Measurements from ENCODE around the gene KCNC1. TPM values are rescaled to one million over a fixed set of nuclear protein-coding genes. Genes with fewer than 3 reads are reported as not detected.
A peak's percentile ranks its signal among the peaks of the same experiment; 100 is the strongest.

Gene KCNC1
- total RNA-seq, 1 experiment from 2014 or later = 0.17 TPM

DNA sequence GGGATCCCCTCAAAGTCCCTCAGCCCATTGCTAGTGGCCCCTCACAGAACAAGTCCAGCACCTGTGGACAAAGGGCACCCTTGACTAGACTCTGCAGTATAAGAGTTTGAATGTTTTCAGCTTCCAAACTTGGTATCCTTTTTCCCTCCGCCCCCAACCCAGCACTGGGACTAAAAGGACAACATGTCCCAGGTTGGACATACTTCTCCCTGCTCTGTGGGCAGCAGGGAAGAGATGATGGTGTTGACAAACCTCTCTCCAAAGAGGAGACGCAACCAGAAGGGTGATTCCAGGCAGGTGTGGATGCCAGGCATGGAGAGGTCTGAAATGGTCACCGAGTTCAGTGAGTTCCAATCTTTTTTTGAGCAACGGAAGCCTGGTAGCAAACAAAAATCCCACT lies 19.7 kb upstream of the KCNC1 start:
- no peak for DNase-seq (ENCODE audit: low read depth)

DNA sequence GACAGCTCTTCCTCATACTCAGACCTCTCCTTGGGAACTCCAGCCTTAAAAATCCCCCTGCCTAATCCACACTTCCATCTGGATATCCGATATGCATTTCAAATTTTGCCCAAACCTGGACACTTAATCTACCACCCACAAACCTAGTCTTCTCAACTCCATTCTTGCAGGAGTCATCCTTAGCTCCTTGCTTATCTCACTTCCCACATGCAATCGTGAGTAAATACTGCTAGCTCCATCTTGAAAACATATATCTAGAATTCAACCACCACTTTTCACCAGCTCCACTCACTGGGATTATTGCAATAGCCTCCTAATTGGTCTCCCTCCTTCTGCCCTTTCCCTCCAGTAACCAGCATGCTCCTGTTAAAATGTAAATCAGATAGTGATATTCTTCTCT lies 17.8 kb upstream of the KCNC1 start:
- no peak for DNase-seq (ENCODE audit: low read depth)

DNA sequence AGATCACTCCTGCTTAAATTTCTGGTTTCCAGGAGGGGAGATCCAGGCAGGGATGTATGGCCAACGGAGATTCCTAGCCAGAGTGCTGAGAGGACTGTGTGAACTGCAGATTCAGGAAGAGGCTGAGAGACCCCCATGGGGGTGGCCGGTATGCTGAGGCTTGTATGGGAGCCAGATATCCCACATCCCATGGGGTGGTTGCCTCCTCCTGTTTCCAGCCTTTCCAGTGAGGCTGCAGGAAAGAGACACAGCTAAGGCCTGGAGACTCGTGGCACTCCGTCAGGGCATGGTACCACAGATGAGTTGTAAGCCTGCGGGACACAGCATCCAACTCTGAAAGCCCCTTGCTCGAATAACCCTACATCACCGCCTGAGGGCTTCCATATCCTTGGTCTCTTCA lies 16.6 kb upstream of the KCNC1 start:
- no peak for DNase-seq (ENCODE audit: low read depth)

DNA sequence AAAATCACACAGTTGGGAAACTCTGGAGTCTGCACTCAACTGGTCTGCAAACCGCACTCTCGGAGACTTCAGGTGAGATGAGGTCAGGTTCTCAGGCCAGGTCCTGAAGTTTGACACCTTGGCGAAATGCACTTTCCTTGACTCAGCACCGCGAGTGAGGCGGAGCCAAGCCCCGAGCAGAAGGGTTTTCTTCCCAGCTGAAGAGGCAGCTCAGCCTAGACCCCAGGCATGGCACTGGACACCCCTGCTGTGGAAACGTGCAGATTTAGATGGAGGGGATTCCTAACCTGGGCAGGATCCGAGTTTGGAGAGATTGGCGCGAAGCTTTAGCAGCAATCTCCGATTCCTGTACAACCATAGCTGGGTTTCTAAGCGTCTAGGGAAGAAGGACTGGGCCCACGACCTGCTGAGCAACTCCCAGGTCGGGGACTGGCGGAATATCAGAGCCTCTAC lies 16.0 kb upstream of the KCNC1 start:
- no peak for DNase-seq (ENCODE audit: low read depth)

DNA sequence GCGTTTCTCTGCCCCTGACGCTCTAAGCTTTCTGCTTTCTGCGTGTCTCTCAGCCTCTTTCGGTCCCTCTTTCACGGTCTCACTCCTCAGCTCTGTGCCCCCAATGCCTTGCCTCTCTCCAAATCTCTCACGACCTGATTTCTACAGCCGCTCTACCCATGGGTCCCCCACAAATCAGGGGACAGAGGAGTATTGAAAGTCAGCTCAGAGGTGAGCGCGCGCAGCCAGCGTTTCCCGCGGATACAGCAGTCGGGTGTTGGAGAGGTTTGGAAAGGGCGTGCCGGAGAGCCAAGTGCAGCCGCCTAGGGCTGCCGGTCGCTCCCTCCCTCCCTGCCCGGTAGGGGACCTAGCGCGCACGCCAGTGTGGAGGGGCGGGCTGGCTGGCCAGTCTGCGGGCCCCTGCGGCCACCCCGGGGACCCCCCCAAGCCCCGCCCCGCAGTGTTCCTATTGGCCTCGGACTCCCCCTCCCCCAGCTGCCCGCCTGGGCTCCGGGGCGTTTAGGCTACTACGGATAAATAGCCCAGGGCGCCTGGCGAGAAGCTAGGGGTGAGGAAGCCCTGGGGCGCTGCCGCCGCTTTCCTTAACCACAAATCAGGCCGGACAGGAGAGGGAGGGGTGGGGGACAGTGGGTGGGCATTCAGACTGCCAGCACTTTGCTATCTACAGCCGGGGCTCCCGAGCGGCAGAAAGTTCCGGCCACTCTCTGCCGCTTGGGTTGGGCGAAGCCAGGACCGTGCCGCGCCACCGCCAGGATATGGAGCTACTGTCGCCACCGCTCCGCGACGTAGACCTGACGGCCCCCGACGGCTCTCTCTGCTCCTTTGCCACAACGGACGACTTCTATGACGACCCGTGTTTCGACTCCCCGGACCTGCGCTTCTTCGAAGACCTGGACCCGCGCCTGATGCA lies 15.3 kb upstream of the KCNC1 start, which contains the start of gene MYOD1:
Gene MYOD1 (plus strand): TSS at position 544 of the 910 bp plus-strand sequence. CDS start 212 bp downstream, at position 756.
- peak; percentile 97 for DNase-seq (ENCODE audit: low read depth)

DNA sequence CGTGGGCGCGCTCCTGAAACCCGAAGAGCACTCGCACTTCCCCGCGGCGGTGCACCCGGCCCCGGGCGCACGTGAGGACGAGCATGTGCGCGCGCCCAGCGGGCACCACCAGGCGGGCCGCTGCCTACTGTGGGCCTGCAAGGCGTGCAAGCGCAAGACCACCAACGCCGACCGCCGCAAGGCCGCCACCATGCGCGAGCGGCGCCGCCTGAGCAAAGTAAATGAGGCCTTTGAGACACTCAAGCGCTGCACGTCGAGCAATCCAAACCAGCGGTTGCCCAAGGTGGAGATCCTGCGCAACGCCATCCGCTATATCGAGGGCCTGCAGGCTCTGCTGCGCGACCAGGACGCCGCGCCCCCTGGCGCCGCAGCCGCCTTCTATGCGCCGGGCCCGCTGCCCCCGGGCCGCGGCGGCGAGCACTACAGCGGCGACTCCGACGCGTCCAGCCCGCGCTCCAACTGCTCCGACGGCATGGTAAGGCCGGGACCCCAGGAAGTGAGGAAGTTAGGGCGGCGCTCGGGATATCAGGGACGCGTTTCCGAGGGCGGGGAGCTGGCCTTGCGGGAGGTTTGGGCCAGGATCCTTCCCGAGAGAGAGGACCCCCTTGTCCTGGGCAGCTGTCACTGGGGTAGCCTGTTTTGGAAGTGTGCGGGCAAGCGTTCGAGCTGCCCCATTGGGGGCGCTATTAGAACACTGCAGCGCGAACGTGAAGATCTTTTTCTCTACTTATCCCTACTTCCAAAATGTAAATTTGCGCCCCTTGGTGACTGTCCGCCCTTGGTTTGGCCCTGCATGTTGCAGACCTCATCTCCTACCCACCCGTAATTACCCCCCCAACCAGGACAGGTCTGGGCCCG lies 14.4 kb upstream of the KCNC1 start:
- peak; percentile 64 for DNase-seq (ENCODE audit: low read depth)

DNA sequence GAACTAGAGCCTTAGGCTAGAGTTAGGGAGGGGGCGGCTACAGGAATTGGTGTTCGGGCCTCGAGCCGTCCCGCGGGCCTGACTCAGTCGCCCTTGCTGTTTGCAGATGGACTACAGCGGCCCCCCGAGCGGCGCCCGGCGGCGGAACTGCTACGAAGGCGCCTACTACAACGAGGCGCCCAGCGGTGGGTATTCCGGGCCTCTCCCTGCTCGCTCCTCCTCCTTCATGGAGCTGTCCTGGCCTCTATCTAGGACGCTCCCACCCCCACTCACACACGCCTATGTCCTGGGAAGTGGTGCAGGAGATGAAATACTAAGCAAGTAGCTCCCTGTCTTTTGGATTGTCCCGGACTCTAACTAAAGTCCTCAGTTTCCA lies 13.8 kb upstream of the KCNC1 start:
- DNase-seq (ENCODE audit: low read depth) = peak; percentile 61

DNA sequence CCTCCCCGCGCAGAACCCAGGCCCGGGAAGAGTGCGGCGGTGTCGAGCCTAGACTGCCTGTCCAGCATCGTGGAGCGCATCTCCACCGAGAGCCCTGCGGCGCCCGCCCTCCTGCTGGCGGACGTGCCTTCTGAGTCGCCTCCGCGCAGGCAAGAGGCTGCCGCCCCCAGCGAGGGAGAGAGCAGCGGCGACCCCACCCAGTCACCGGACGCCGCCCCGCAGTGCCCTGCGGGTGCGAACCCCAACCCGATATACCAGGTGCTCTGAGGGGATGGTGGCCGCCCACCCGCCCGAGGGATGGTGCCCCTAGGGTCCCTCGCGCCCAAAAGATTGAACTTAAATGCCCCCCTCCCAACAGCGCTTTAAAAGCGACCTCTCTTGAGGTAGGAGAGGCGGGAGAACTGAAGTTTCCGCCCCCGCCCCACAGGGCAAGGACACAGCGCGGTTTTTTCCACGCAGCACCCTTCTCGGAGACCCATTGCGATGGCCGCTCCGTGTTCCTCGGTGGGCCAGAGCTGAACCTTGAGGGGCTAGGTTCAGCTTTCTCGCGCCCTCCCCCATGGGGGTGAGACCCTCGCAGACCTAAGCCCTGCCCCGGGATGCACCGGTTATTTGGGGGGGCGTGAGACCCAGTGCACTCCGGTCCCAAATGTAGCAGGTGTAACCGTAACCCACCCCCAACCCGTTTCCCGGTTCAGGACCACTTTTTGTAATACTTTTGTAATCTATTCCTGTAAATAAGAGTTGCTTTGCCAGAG lies 13.2 kb upstream of the KCNC1 start:
- peak; percentile 27 for DNase-seq (ENCODE audit: low read depth)

DNA sequence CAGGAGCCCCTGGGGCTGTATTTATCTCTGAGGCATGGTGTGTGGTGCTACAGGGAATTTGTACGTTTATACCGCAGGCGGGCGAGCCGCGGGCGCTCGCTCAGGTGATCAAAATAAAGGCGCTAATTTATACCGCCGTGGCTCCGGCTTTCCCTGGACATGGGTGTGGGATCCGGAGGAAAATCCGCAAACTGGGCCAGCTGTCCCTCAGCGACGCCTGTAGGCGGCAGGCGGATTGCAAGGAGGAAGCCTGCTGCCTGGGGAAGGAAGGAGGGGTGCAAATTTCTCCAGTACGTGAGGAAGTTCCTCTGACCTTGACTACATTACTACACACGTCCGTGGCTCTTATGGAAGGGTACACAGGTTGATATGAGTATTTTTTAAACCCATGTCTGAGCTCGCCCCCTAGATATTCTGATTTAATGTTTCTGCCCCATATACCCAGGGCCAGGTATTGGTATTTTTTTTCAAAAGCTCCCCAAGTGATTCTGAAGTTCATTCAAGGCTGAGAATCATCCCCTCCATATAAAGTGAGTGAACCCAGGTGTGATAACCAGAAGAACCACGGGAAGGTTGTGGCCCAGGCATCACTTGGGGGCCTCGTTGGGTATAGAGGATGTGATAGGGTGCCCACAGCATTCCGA lies 12.5 kb upstream of the KCNC1 start:
- DNase-seq (ENCODE audit: low read depth) = peak; percentile 65

DNA sequence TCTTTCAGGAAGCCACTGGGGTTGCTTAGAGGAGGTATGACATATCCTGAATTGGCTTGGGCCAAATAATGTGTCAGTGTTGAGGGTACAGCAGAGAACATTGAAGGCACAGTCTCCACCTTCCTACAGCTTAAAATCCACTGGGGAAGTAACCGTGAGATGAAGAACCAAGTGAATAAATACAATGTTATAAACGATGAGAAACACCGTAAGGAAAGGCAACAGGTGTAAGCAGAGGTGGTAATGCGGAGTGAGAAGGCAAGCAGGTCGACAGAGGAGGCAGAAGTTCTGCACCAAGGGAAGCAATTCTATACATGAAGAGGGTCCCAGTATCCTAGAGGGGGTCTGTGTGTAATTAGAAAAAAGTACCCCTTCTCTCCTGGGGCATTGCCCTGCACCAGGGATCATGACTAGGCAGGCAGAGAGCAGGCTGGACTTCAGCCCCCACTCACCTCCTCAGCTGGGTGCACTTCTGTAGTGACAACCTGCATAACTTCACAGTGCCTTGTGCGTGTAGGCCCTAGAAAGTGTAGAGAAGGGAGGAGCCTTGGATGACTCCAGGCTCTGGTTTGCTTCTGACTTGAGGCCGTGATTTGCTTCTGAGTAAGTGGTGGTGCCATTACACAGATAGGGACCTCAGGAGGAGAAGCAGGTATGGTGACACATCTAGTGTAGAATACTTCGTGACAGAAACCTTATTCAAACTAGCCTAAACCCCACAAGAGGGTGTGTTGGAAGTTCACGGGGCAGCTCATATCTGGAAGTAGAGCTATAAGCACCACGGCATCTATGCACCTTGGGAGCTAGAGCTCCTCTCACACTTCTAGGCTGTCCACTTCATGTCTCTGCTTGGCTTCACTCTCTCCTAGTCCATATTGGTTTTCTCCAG lies 10.3 kb upstream of the KCNC1 start:
- DNase-seq (ENCODE audit: low read depth) = peak; percentile 63

DNA sequence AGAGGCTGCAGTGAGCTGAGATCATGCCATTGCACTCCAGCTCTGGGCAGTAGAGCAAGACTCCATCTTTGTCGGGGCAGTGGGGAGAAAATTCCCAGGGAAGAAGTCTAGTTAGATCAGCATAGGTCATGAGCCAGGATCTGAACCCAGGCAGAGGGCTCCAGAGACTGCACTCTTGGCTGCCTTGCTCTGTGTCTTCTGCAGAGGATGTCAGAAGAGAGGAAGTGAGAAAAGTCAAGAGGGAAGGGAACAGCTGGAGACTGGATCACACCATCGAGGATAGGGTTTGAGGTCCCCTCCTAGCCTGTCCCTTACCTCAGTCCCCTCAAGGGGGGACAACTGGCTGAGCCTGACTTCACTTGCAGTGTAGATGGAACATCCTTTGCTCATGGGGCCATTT lies 9.4 kb upstream of the KCNC1 start:
- DNase-seq (ENCODE audit: low read depth) = peak; percentile 68

DNA sequence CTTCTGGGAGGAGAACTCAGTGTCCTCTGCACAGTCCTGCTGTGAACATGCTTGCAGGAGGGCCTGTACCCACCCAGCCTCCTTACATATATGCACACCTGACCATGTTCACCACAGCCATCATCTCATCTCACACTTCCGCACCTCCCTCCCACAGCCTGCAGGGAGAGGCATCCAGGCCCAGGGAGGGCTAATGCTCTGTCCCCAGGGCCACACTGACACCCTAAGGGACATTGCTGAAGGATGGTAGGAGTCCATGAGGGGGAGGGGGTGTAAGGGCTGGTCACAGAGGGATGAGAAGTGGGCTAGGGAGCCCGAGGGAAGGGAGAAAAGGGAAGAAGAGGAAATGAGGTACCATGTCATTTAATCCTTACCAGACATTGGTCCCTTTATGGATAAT lies 4.4 kb upstream of the KCNC1 start:
- DNase-seq (ENCODE audit: low read depth) = no peak

DNA sequence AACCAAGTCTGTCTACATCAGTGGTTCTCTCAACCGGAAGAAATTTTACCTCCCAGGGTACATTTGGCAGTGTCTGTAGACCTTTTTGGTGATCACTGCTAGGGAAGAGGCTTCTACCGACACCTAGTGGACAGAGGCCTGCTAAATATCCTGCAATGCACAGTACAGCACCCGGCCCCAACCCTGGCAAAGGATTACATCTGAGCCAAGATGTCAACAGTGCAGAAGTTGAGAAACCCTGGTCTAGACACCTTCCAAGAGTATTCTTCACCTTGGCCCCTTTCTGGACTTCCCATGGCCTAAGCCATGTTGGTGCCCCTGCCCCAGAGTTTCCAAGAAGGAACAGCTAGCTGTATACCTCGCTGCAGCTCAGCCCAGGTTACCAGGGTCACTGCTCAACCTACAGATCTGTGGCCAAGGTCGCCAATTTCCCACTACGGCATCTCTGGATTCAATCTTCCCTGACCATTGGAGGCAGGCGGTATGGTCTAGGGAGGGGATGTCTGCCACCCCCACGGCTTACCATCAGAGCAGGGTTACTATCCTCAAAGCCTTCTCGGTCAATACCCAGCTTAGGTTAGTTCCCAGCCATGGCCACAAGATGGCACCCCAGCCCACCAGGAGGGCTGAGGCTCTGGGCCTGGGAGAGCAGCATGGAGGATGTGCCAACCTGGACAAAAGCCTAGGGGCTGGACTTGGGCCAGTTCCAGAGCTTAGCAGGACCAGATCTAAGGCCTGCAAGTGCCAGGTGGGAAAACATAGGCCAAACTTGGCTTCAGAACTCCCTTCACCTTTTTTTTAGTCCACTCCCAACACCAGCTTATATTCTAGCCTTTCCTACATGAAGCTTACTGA lies 3.7 kb upstream of the KCNC1 start:
- peak; percentile 82 for DNase-seq (ENCODE audit: low read depth)

DNA sequence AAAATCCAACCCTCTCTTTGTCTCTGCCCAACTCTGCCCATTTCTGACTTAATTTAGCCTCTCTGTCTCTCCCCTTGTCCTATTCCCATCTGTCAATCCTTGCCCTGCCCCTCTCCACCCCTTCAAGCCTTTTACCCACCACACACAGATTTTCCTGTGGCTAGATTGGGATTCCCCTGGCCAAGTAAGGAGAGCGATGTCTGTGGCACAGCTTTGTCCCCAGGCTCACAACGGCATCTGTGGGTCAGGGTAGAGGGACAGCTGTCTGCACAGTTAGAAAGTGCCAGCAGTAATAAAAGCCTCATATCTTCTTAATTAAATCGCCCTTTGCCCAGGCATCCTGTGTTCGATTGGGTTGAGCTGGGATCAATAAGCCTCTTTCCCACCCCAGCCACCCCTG lies 1.3 kb upstream of the KCNC1 start:
- no peak for DNase-seq (ENCODE audit: low read depth)

DNA sequence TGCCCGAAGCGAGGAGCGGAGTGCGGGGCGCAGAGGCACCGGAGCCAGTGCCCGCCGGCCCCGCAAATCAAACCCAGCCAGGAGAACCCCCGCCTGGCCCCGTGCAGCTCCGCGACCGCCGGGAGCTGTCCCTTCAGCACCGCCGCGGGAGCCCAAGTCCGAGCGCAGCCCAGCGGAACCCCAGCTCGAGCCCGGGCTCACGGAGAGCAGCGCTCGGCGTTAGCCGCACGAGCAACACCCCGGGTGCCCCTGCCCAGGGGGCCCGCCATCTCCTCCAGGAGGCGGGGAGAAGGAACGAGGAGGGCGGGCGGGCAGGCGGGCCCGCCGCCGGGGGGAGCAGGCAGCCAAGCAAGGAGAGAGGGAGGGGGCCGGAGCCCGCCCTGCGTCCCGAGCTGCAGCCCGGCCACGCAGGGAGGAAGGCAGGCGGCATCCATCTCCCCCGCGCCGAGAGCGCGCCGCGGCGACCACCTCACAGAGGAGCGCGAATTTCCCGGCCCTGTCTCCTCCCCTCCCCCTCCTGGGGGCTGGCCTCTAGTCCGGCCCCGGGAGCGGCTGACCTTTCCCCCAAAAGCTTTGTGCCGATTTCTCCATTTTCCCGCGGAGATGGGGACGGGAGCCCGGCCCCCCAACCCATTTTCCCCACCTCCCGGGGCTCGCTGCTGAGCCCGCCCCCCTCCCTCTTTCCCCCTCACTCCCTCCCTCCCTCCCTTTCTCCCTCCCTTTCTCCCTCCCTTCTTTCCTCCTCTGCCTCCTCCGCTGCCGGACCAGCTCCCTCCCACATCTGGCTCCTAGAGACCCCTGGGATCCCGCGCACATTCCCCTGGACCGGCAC lies 621 bp downstream of the KCNC1 start:
- DNase-seq (ENCODE audit: low read depth) = peak; percentile 67

DNA sequence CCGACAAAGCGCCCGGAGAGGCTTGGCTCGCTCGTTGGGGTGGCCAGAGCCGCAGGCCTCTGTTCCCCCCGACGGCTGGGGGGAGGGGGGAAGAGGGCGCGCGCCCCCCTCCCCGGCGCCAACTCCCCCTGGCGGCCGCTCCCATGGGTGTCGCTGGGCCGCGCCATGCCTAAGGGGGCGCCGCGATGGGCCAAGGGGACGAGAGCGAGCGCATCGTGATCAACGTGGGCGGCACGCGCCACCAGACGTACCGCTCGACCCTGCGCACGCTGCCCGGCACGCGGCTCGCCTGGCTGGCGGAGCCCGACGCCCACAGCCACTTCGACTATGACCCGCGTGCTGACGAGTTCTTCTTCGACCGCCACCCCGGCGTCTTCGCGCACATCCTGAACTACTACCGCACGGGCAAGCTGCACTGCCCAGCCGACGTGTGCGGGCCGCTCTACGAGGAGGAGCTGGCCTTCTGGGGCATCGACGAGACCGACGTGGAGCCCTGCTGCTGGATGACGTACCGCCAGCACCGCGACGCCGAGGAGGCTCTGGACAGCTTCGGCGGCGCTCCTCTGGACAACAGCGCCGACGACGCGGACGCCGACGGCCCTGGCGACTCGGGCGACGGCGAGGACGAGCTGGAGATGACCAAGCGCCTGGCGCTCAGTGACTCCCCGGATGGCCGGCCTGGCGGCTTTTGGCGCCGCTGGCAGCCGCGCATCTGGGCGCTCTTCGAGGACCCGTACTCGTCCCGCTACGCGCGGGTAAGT lies 1.4 kb downstream of the KCNC1 start:
- DNase-seq (ENCODE audit: low read depth) = no peak

DNA sequence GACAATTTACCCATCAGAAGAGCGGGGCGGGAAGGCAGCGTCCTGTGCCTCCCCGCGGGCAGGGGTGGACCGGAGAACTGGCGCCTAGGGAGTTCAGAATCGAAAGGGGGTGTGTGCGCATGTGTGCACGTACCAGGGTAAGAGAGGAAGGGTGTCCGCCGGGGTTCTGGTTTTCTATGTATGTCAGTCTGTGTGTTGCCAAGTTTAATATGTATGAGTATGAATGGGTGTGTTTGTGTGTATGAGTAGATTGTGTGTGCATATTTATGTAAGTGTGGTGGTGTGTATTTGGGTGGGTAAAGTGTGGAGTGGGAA lies 2.0 kb downstream of the KCNC1 start:
- no peak for DNase-seq (ENCODE audit: low read depth)
